22Rv1 (cell line): ENCODE measurements around the gene MCOLN2.

Experiments
- H3K27ac ChIP-seq: fragments of 450-650 bp; 2 replicates; pipeline ENCODE4 v1.5.1; 2017
- ZFX ChIP-seq: fragments of 450-650 bp; IDR thresholded peaks from 2 replicates; pipeline ENCODE4 v1.6.1; 2017; ENCODE audit warnings: antibody characterized with exemption, borderline replicate concordance
- TF ChIP-seq, protein P1 (sequence below): fragments of 450-650 bp; IDR thresholded peaks from 2 replicates; pipeline ENCODE4 v1.5.1; 2017; ENCODE audit warnings: mild to moderate bottlenecking

The MCOLN2 gene

DNA sequence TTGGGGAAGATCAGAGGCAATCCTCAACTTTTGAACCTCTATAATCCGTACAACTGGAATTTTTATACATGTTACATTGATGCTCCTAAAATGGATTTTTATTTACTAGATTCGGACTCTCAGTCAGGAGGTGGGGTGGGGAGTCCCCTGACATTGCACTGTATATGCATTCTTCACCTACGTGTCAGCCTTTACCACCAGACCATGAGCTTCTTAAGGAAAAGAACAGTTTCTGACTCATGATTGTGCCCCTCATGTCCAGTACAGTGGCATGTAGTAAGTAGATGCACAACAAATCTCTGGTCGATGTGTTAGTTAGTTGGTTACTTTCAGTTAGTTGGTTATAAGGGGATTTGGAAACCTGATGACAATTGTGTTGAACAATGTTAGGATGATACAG, 119.3 kb downstream of the MCOLN2 start:
- TF ChIP-seq, protein P1, sequence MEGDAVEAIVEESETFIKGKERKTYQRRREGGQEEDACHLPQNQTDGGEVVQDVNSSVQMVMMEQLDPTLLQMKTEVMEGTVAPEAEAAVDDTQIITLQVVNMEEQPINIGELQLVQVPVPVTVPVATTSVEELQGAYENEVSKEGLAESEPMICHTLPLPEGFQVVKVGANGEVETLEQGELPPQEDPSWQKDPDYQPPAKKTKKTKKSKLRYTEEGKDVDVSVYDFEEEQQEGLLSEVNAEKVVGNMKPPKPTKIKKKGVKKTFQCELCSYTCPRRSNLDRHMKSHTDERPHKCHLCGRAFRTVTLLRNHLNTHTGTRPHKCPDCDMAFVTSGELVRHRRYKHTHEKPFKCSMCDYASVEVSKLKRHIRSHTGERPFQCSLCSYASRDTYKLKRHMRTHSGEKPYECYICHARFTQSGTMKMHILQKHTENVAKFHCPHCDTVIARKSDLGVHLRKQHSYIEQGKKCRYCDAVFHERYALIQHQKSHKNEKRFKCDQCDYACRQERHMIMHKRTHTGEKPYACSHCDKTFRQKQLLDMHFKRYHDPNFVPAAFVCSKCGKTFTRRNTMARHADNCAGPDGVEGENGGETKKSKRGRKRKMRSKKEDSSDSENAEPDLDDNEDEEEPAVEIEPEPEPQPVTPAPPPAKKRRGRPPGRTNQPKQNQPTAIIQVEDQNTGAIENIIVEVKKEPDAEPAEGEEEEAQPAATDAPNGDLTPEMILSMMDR = no peak
- no peak for TF ChIP-seq ZFX
- H3K27ac ChIP-seq = peak overlapping the region; percentile 97

DNA sequence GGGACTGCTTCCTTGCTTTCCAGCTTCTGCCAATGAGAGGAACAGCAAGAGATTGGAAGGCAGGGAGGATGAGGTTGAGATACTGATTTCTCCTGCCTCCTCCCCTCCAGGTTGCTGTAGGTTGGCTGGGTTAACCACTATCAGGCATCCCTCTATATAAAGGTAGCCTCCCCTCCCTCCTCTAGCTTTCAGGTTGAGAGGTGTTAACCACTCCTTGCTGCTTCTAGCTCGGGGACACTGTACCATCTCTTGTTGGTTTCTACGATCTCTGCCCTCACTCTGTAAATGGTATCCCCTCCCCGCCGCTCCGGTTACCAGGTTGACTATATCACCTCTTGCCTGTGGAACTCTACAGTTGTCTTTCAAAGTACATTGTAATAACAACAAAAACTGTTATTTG, 120.6 kb downstream of the MCOLN2 start:
- H3K27ac ChIP-seq = peak overlapping the region; percentile 97

More for the DNA sequence above, 120.6 kb downstream of the MCOLN2 start:
- no peak for TF ChIP-seq ZFX
- TF ChIP-seq, protein P1 = no peak
